ENCODE measurements around the gene CAMK2G.
"Not testable (repeated sequence)": the region's sequence is repeated elsewhere in the genome, so short reads cannot be mapped to it uniquely, and the experiment has no call there.

The CAMK2G gene

DNA sequence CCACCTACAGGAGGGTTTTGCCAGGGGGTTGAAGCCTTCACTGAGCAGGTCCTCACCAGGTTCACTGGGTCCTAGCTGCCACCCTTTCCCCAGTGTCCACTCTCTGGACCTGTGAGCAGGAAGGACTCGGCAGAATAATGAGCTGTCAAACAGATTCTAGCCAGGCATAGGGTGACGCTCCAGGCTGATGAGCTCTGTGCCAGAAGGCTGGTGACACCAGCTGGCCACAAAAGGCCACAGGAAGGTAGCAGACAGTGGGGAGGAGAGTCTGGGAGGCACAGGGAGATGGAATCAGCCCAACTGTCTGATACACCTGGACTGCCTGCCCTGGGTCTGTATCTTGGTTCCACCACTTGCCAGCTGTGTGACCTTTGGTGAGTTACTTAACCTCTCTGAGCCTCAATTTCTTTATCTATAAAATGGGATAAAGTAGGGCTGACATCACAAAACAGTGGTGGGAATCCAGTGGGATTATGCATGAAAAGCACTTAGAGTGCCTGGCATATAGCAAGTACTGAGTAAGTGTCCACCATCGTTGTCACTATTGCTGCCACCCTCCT is 36.3 kb downstream of the CAMK2G start:
- no peak for DNase-seq

- DNase-seq, result no peak
These were observed 37.3 kb downstream of the CAMK2G start for GRCh38 chr10:73837072-73837471.

DNA sequence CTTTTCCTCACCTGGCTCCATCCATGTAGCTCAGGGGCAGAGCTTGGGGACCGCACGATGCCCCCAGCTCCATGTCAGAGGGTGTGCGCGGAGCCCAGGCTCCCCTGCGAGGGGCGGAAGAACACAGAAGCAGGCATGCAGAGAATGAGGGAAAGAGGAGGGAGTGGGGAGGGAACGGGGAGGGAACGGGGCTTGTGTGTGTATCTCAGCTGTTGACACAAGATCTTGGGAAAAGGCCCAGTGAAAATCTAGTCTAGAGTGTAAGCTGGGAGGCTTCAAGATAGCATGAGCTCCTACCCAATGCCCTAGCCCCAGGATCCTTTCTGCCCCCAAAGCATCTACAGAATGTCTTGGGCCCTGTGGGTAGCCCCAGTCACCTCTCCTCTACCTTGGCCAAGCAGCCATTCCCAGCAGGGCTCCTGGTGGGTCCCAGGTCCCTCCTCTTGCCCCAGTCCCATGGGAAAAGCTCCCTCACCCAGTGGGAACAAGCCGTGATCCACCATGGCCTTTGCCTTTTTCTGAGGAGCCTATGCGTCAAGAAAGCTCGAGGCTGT is 37.9 kb downstream of the CAMK2G start:
- DNase-seq, result no peak

DNA sequence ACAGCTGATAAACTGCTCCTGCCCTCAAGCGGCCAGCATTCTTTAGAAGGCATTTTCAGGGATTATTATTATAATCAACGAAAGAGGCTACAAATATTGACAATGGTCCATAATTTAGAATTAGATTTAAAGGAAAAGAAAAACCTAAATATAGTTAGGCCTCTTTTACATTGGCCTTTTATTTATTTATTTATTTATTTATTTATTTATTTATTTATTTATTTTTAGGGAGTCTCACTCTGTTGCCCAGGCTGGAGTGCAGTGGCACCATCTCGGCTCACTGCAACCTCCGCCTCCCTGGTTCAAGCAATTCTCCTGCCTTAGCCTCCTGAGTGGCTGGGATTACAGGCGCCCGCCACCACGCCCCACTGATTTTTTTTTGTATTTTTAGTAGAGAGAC is 45.3 kb downstream of the CAMK2G start:
- DNase-seq, result not testable (repeated sequence)

DNA sequence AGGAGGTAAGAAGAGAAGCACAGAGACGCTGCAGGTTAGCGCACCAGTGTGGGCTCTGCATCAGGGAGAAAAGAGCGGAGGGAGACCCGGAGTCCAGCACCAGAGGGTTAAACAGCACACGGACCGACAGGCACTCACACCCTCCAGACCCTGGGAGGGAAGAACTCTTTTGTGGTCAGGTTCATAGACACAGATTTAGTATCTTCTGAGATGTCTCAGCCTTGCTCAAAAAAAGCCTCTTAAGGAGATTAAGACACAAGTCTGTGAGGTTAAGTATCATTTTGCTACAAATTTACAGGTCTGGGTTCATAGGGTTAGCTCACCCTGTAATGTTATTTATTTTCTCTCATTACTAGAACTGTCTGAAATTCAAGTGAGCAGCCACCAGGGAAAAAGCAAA is 46.2 kb downstream of the CAMK2G start:
- DNase-seq, result no peak

- DNase-seq, result no peak
These were observed 46.8 kb downstream of the CAMK2G start for GRCh38 chr10:73827346-73828089.

DNA sequence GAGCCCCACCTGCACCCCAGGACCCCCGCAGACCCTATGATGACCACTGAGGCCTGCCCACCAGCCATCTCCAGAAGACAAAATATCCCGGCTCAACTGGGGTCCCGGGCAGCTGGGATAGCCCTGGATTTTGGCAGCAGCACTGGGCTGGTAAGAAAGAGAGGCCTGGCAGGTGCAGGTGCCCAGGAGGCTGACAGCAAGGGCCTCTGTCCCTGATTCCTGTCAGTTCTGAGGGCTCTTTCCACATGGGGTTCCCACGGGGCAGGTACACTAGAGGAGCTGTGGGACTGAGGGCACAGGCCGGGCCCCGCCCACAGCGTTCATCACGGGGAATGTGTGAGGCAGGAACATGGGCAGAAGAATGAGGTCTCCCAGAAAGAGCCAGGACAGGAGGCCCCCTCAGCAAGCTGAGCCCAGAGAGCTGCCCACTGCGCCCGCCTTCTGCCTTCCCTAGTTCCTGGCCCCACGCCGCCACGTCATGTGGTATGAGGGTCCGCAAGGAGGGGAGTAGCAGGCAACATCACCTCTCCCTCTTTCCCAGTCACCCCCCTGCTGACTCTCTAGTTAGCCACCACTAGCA is 50.1 kb downstream of the CAMK2G start:
- DNase-seq, result no peak

- no peak for DNase-seq
These were observed 51.0 kb downstream of the CAMK2G start for GRCh38 chr10:73823391-73823790.

GRCh38 chr10:73819513-73820093 is 54.8 kb downstream of the CAMK2G start:
- no peak for DNase-seq

- DNase-seq, result no peak
These were observed 55.3 kb downstream of the CAMK2G start for GRCh38 chr10:73819081-73819480.

GRCh38 chr10:73818402-73818801 is 56.0 kb downstream of the CAMK2G start:
- no peak for DNase-seq

GRCh38 chr10:73817826-73818225 is 56.5 kb downstream of the CAMK2G start:
- DNase-seq, result no peak

- no peak for DNase-seq
These were observed 57.2 kb downstream of the CAMK2G start for GRCh38 chr10:73816917-73817729.

GRCh38 chr10:73815719-73816030 is 58.7 kb downstream of the CAMK2G start:
- DNase-seq, result no peak

- DNase-seq, result no peak
These were observed 59.2 kb downstream of the CAMK2G start for GRCh38 chr10:73814896-73815718.

DNA sequence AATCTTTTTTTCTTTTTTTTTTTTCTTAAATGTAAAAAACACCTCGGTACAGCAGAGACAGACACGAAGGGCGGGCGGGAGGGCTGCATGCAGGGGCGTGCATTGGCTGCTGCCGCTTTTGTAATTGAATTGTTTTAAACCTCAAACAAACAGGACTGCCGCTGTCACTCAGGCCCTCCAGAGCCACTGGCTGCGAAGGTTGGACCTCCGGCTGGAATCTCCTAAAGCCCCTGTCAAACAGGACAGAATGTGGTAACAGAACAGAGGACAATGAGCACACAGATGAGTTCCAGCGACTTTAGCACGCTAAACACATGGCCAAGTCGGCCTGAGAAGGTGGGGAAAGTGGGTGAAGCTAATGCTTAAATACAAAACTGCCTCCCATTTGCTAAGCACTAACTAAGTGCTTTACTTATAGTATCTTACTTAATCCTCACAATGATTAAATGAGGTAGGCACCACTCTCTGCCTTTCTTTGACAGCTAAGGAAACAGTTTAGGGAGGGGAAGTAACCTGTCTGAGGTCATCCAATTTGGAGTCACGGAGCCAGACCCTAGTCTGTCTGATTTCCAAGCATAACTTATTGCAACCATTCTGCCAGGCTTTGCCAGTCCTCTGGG is 60.0 kb downstream of the CAMK2G start:
- DNase-seq, result no peak

GRCh38 chr10:73813333-73813732 is 61.0 kb downstream of the CAMK2G start:
- DNase-seq, result no peak

GRCh38 chr10:73812657-73813056 is 61.7 kb downstream of the CAMK2G start:
- DNase-seq, result no peak

GRCh38 chr10:73810735-73811465 is 63.5 kb downstream of the CAMK2G start:
- DNase-seq, result no peak

DNA sequence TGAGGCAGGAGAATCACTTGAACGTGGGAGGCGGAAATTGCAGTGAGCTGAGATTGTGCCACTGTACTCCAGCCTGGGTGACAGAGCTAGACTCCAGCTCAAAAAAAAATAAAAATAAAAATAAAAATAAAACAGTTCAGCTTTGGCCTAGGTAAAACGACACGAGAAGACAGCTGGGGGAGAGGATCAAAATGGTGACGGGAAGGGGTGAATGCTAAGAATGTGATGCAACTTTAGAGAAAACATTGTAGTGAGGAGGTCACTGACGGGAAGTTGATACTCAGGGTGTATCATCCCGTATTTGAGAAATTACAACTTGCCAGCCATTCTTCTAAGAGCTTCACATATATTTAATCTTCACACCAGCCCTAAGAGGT is 64.0 kb downstream of the CAMK2G start:
- DNase-seq, result no peak

Measured in cortex of kidney (tissue), 1 donor.